ENCODE data around the gene CD24.
"Not testable (repeated sequence)": the region's sequence is repeated elsewhere in the genome, so short reads cannot be mapped to it uniquely, and the experiment has no call there.

The CD24 gene

GRCh38 chr6:106970769-106971168 lies 3.8 kb downstream of the CD24 start:
- DNase-seq (ENCODE audit: extremely low read depth in 1 of 2, low read depth in 1 of 2): not testable (repeated sequence)

GRCh38 chr6:106967936-106968555 lies 6.5 kb downstream of the CD24 start:
- no peak for DNase-seq (ENCODE audit: extremely low read depth in 1 of 2, low read depth in 1 of 2)

GRCh38 chr6:106966671-106967640 lies 7.6 kb downstream of the CD24 start:
- no peak for DNase-seq (ENCODE audit: extremely low read depth in 1 of 2, low read depth in 1 of 2)

- no peak for DNase-seq (ENCODE audit: extremely low read depth in 1 of 2, low read depth in 1 of 2)
Measured at GRCh38 chr6:106966229-106966628, 8.3 kb downstream of the CD24 start.

- DNase-seq (ENCODE audit: extremely low read depth in 1 of 2, low read depth in 1 of 2): no peak
Measured at GRCh38 chr6:106964954-106965353, 9.6 kb downstream of the CD24 start.

GRCh38 chr6:106964099-106964498 lies 10.4 kb downstream of the CD24 start:
- DNase-seq (ENCODE audit: extremely low read depth in 1 of 2, low read depth in 1 of 2): no peak

GRCh38 chr6:106963544-106963943 lies 11.0 kb downstream of the CD24 start:
- DNase-seq (ENCODE audit: extremely low read depth in 1 of 2, low read depth in 1 of 2): no peak

- DNase-seq (ENCODE audit: extremely low read depth in 1 of 2, low read depth in 1 of 2): no peak
Measured at GRCh38 chr6:106961801-106962200, 12.7 kb downstream of the CD24 start.

GRCh38 chr6:106961136-106961535 lies 13.4 kb downstream of the CD24 start:
- no peak for DNase-seq (ENCODE audit: extremely low read depth in 1 of 2, low read depth in 1 of 2)

- no peak for DNase-seq (ENCODE audit: extremely low read depth in 1 of 2, low read depth in 1 of 2)
Measured at GRCh38 chr6:106959985-106960384, 14.5 kb downstream of the CD24 start.

- DNase-seq (ENCODE audit: extremely low read depth in 1 of 2, low read depth in 1 of 2): no peak
Measured at GRCh38 chr6:106939848-106940247, 34.7 kb downstream of the CD24 start.

- DNase-seq (ENCODE audit: extremely low read depth in 1 of 2, low read depth in 1 of 2): no peak
Measured at GRCh38 chr6:106939208-106939607, 35.3 kb downstream of the CD24 start.

- peak in 1 of 2 donors; percentile 1 for DNase-seq (ENCODE audit: extremely low read depth in 1 of 2, low read depth in 1 of 2)
Measured at GRCh38 chr6:106927531-106928398, 46.8 kb downstream of the CD24 start.

GRCh38 chr6:106925948-106926347 lies 48.6 kb downstream of the CD24 start:
- no peak for DNase-seq (ENCODE audit: extremely low read depth in 1 of 2, low read depth in 1 of 2)

- DNase-seq (ENCODE audit: extremely low read depth in 1 of 2, low read depth in 1 of 2): no peak
Measured at GRCh38 chr6:106924694-106925523, 49.6 kb downstream of the CD24 start.

GRCh38 chr6:106922626-106923025 lies 51.9 kb downstream of the CD24 start:
- no peak for DNase-seq (ENCODE audit: extremely low read depth in 1 of 2, low read depth in 1 of 2)
